K562 (cell line): ENCODE measurements around the gene TLR1. TPM values are rescaled to one million over a fixed set of nuclear protein-coding genes. Genes with fewer than 3 reads are reported as not detected.
A peak's percentile ranks its signal among the peaks of the same experiment; 100 is the strongest.

Experiments
- BCOR ChIP-seq: fragments of 450-650 bp; IDR thresholded peaks from 2 replicates; pipeline ENCODE4 v1.6.1; 2016
- E2F8 ChIP-seq: fragments of 450-650 bp; IDR thresholded peaks from 2 replicates; pipeline ENCODE4 v1.7.1; 2018; ENCODE audit warnings: mild to moderate bottlenecking, low read depth; ENCODE audit not compliant: partially characterized antibody
- EGR1 ChIP-seq: fragments of 450-650 bp; conservative IDR thresholded peaks from 2 replicates; pipeline ENCODE4 v1.6.1; 2017; ENCODE audit warnings: mild to moderate bottlenecking
- EHMT2 ChIP-seq: fragments of 450-650 bp; IDR thresholded peaks from 2 replicates; pipeline ENCODE4 v1.6.1; 2018; ENCODE audit warnings: antibody characterized with exemption
- ELF4 ChIP-seq: fragments of 450-650 bp; formaldehyde crosslinking; IDR thresholded peaks from 2 replicates; pipeline ENCODE4 v1.4.0; 2022; ENCODE audit warnings: missing genetic modification characterization
- KLF10 ChIP-seq: fragments of 250-450 bp; sonication (Bioruptor Pico); IDR thresholded peaks from 2 replicates; pipeline ENCODE4 v1.6.1; 2021; ENCODE audit warnings: matching md5 sums
- NKRF ChIP-seq: fragments of 450-650 bp; IDR thresholded peaks from 2 replicates; pipeline ENCODE4 v1.6.1; 2016; ENCODE audit warnings: borderline replicate concordance
- OTX1 ChIP-seq: fragments of 450-650 bp; formaldehyde crosslinking; IDR thresholded peaks from 2 replicates; pipeline ENCODE4 v1.4.0; 2022; ENCODE audit warnings: mild to moderate bottlenecking
- THRAP3 ChIP-seq: fragments of 450-650 bp; IDR thresholded peaks from 2 replicates; pipeline ENCODE4 v1.6.1; 2016; ENCODE audit warnings: mild to moderate bottlenecking, inconsistent platforms, borderline replicate concordance
- TSC22D4 ChIP-seq: fragments of 450-650 bp; IDR thresholded peaks from 2 replicates; pipeline ENCODE4 v1.6.1; 2016; ENCODE audit warnings: missing genetic modification characterization, missing biosample characterization, control low read depth
- VEZF1 ChIP-seq: fragments of 200-800 bp; sonication (Bioruptor generic); IDR thresholded peaks from 2 replicates; pipeline ENCODE4 v1.6.1; 2017; ENCODE audit warnings: missing genetic modification characterization, missing compliant biosample characterization
- YBX1 ChIP-seq: fragments of 450-650 bp; IDR thresholded peaks from 2 replicates; pipeline ENCODE4 v1.7.1; 2016; ENCODE audit warnings: mild to moderate bottlenecking
- ZBTB26 ChIP-seq: fragments of 450-650 bp; formaldehyde crosslinking; IDR thresholded peaks from 2 replicates; pipeline ENCODE4 v1.4.0; 2022; ENCODE audit warnings: missing genetic modification characterization
- ZBTB33 ChIP-seq: sonication (generic); formaldehyde crosslinking; IDR thresholded peaks from 2 replicates; pipeline ENCODE4 v1.8.1; 2023; ENCODE audit warnings: mild to moderate bottlenecking, missing genetic modification reagents
- polyA plus RNA-seq, 8 experiments: library from polyadenylated mRNA; depleted of rRNA in 4 of 8; stranded (reverse) in 5 of 8; unstranded in 3 of 8; fragments of >200 nt; fragmentation: Nextera tagmentation in 2 of 8; fragmentation: Illumina TruSeq in 1 of 8; extraction: Ambion mirVana in 2 of 8; extraction: Trizol in 1 of 8; gene quantifications; 2 replicates each; pipeline versions ENCODE4 v1.2.1 to v1.2.3, GENCODE V29; 2011 to 2014; ENCODE audit warnings: inconsistent platforms in 1 of 8, missing spikeins in 1 of 8
- total RNA-seq, 7 experiments: library from RNA; depleted of rRNA in 6 of 7; stranded (reverse); fragments of >200 nt in 6 of 7; fragmentation: Illumina TruSeq in 2 of 7; extraction: Trizol in 2 of 7; gene quantifications; 2 replicates each; pipeline versions ENCODE4 v1.2.1 to v1.2.3, GENCODE V29; 2011 to 2021; ENCODE audit warnings: low replicate concordance in 1 of 7
- TF ChIP-seq, protein P1 (sequence below): fragments of 450-650 bp; formaldehyde crosslinking; conservative IDR thresholded peaks from 2 replicates; pipeline ENCODE4 v1.4.0; 2022; ENCODE audit warnings: mild to moderate bottlenecking, missing genetic modification characterization

TLR1 gene
- total and polyA plus RNA-seq, 9 of the 15 experiments (the other 6 are each of a cell fraction or from before 2014, with no cell fraction given) = 0.11 to 0.49 (median 0.29) TPM

DNA sequence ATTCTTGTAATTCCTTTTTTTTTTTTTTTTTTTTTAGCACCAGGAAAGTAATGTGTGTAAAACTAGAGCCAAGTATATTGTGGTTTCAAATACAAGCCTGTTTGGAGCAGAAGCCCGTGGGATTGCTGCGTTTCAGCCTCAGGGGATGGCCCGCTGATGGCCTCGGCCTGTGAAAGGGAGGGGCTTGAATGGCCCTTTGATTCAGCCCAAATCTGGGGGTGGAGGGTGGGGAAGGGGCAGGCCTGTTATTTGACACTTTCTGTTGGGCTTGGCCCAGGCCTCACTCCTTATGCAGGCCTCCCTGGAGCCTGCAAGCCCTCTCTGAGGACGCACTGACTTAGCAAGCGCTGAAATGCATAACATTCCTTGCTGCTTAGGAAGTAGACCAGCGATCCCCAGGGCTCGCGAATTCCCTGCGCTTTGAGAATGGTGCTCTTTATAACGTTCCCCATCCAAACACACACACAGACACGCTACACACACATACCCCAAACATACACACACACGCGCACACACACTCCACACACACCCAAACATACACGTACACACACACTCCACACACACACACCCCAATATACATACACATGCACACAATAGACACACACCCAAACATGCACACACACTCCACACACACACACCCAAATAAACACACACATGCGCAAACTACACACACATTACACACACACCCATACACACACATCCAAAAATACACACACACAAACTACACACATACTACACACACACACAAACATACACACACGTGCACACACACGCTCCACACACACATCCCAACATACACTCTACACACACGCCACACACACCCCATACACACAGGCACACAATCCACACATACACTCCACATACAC lies 51.4 kb downstream of the TLR1 start (continued):
- TF ChIP-seq ZBTB26 (CRISPR knock-in tag) (0 out of 2 replicates have a peak, but pooled peaks have one; percentile 60), ELF4 (CRISPR knock-in tag) (0 out of 2 replicates have a peak, but pooled peaks have one; percentile 34), TSC22D4 (peak; percentile 97), ZBTB33 (CRISPR knock-in tag) (peak; percentile 61; the same call in 1 of the 2 replicates), E2F8 (peak; percentile 28), BCOR (peak; percentile 46; the same call in 1 of the 2 replicates), YBX1 (0 out of 2 replicates have a peak, but pooled peaks have one; percentile 45), VEZF1 (CRISPR knock-in tag) (peak; percentile 35; the same call in 1 of the 2 replicates), OTX1 (peak; percentile 81; the same call in 1 of the 2 replicates), EHMT2 (0 out of 2 replicates have a peak, but pooled peaks have one; percentile 50), THRAP3 (0 out of 2 replicates have a peak, but pooled peaks have one; percentile 21), EGR1 (peak; percentile 39), NKRF (peak; percentile 40; the same call in 1 of the 2 replicates), KLF10 (no peak)
- TF ChIP-seq, protein P1, sequence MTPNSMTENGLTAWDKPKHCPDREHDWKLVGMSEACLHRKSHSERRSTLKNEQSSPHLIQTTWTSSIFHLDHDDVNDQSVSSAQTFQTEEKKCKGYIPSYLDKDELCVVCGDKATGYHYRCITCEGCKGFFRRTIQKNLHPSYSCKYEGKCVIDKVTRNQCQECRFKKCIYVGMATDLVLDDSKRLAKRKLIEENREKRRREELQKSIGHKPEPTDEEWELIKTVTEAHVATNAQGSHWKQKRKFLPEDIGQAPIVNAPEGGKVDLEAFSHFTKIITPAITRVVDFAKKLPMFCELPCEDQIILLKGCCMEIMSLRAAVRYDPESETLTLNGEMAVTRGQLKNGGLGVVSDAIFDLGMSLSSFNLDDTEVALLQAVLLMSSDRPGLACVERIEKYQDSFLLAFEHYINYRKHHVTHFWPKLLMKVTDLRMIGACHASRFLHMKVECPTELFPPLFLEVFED (CRISPR knock-in tag) = 0 out of 2 replicates have a peak, but pooled peaks have one; percentile 38
